Measurements from ENCODE around the gene FXYD4.

FXYD4 gene

GRCh38 chr10:43355749-43356371, 15.6 kb upstream of the FXYD4 start:
- H4K8ac ChIP-seq (ENCODE audit: low read depth, low read length) = no peak overlapping the region
- H2BK12ac ChIP-seq (ENCODE audit: low read length) = no peak overlapping the region
- no peak overlapping the region for H2AFZ ChIP-seq (ENCODE audit: low read length)
- no peak overlapping the region for H3K23ac ChIP-seq (ENCODE audit: low read depth, low read length, poor library complexity)
- H3K4ac ChIP-seq (ENCODE audit: low read length) = no peak overlapping the region
- no peak overlapping the region for H3K27ac ChIP-seq (replicated peaks; ENCODE audit: low read length)
- no peak overlapping the region for H2BK15ac ChIP-seq (ENCODE audit: low read length)
- no CpG with 5 or more reads among the region's 4 CpGs for WGBS, 2 donors (ENCODE audit: extremely low coverage in 2 of 2, insufficient read length in 2 of 2, insufficient replicate concordance in 1 of 2)
- H3K18ac ChIP-seq (ENCODE audit: low read length) = no peak overlapping the region
- H3K4me2 ChIP-seq (ENCODE audit: insufficient read depth, low read length, poor library complexity, severe bottlenecking) = no peak overlapping the region
- no peaks in the 10 kb centered on the region for H3K36me3 ChIP-seq (replicated peaks in 1 of 2; ENCODE audit: control insufficient read depth in 2 of 2, insufficient read depth in 2 of 2, low read length in 2 of 2)
- no peaks in the 10 kb centered on the region for H3K27me3 ChIP-seq (ENCODE audit: control insufficient read depth in 3 of 3, insufficient read depth in 3 of 3, low read depth in 1 of 3, low read length in 3 of 3)
- no peak overlapping the region for H2AK5ac ChIP-seq (ENCODE audit: low read depth, low read length)
- no peaks in the 10 kb centered on the region for H3K79me1 ChIP-seq (ENCODE audit: low read depth, low read length)
- H2BK5ac ChIP-seq (ENCODE audit: low read length) = no peak overlapping the region
- H3K4me1 ChIP-seq (ENCODE audit: control insufficient read depth in 2 of 2, insufficient read depth in 1 of 2, low read depth in 1 of 2, low read length in 2 of 2) = peaks cover 1 to 4% of the 10 kb centered on the region in 2 donors
- H3K4me3 ChIP-seq (ENCODE audit: low read length in 2 of 2) = no peak overlapping the region
- H3K14ac ChIP-seq (ENCODE audit: low read length) = no peak overlapping the region
- DNase-seq (ENCODE audit: low spot score) = no peak
- no peak overlapping the region for H3K9ac ChIP-seq (ENCODE audit: low read depth, low read length, poor library complexity)
- no peak overlapping the region for H2BK120ac ChIP-seq (ENCODE audit: low read depth, low read length)
- H3K9me3 ChIP-seq (replicated peaks in 1 of 2; ENCODE audit: control insufficient read depth in 2 of 2, insufficient read depth in 1 of 2, low read depth in 1 of 2, low read length in 2 of 2) = no peaks in the 10 kb centered on the region
- H4K91ac ChIP-seq (ENCODE audit: low read depth, low read length, poor library complexity) = no peak overlapping the region

GRCh38 chr10:43360086-43360485, 11.3 kb upstream of the FXYD4 start:
- H2AFZ ChIP-seq (ENCODE audit: low read length) = no peak overlapping the region
- no peak overlapping the region for H3K23ac ChIP-seq (ENCODE audit: low read depth, low read length, poor library complexity)
- H3K4me1 ChIP-seq (ENCODE audit: control insufficient read depth in 2 of 2, insufficient read depth in 1 of 2, low read depth in 1 of 2, low read length in 2 of 2) = peaks cover 0 to 11% of the 10 kb centered on the region in 2 donors

DNA sequence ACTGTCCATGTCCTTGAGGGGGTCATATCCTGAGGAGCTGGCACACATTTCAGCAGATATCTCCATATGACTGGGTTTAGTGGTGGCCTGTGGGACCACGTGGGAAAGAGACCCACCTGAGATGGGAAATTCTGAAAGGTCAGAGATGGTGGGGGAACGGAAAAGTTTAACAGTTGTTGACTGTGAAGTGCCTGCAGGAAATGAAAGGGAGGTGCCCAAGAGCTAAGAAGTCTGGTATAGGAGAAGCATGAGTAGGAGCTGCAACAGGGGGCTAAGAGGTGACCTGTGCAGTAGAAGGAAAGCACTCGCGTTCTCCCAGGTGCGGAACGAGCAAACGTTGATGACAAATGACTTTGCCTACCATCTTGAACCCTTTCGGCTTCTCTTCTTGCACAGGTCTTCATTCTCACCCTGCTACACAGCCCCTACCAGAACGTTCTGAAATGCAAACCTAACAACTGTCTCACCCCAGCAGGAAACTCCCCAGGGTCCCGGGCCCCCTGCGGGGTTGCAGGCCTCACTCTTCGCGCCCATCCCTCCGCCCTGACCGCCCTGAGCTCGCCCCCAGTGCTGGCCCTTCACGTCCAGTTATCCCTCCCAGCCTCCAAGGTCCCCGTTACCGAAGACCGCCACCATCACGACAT, 9.8 kb upstream of the FXYD4 start:
- Histone ChIP-seq H3K27ac (replicated peaks; ENCODE audit: low read length) (no peak overlapping the region), H3K4me3 (ENCODE audit: low read length in 2 of 2) (peak overlapping the region in 1 of 2 donors; percentile 86), H3K23ac (ENCODE audit: low read depth, low read length, poor library complexity) (no peak overlapping the region), H2AK5ac (ENCODE audit: low read depth, low read length) (no peak overlapping the region), H2BK5ac (ENCODE audit: low read length) (no peak overlapping the region), H4K91ac (ENCODE audit: low read depth, low read length, poor library complexity) (no peak overlapping the region), H2BK120ac (ENCODE audit: low read depth, low read length) (no peak overlapping the region), H3K4me2 (ENCODE audit: insufficient read depth, low read length, poor library complexity, severe bottlenecking) (peak overlapping the region; percentile 73), H3K9me3 (replicated peaks in 1 of 2; ENCODE audit: control insufficient read depth in 2 of 2, insufficient read depth in 1 of 2, low read depth in 1 of 2, low read length in 2 of 2) (peaks cover 0 to 5% of the 10 kb centered on the region in 2 donors), H4K8ac (ENCODE audit: low read depth, low read length) (peak overlapping the region; percentile 20), H3K9ac (ENCODE audit: low read depth, low read length, poor library complexity) (peak overlapping the region; percentile 73), H3K14ac (ENCODE audit: low read length) (no peak overlapping the region), H3K4ac (ENCODE audit: low read length) (no peak overlapping the region), H3K79me1 (ENCODE audit: low read depth, low read length) (no peaks in the 10 kb centered on the region), H3K18ac (ENCODE audit: low read length) (peak overlapping the region; percentile 92), H2AFZ (ENCODE audit: low read length) (peak overlapping the region; percentile 45), H2BK12ac (ENCODE audit: low read length) (no peak overlapping the region), H2BK15ac (ENCODE audit: low read length) (no peak overlapping the region), H3K36me3 (replicated peaks in 1 of 2; ENCODE audit: control insufficient read depth in 2 of 2, insufficient read depth in 2 of 2, low read length in 2 of 2) (no peaks in the 10 kb centered on the region), H3K4me1 (ENCODE audit: control insufficient read depth in 2 of 2, insufficient read depth in 1 of 2, low read depth in 1 of 2, low read length in 2 of 2) (peaks cover 0 to 8% of the 10 kb centered on the region in 2 donors), H3K27me3 (ENCODE audit: control insufficient read depth in 3 of 3, insufficient read depth in 3 of 3, low read depth in 1 of 3, low read length in 3 of 3) (no peaks in the 10 kb centered on the region)
- no peak for DNase-seq (ENCODE audit: low spot score)
- no CpG with 5 or more reads among the region's 21 CpGs for WGBS, 2 donors (ENCODE audit: extremely low coverage in 2 of 2, insufficient read length in 2 of 2, insufficient replicate concordance in 1 of 2)

More at GRCh38 chr10:43360086-43360485, 11.3 kb upstream of the FXYD4 start:
- Histone ChIP-seq H2AK5ac (ENCODE audit: low read depth, low read length) (peak overlapping the region; percentile 56), H3K27me3 (ENCODE audit: control insufficient read depth in 3 of 3, insufficient read depth in 3 of 3, low read depth in 1 of 3, low read length in 3 of 3) (no peaks in the 10 kb centered on the region), H2BK15ac (ENCODE audit: low read length) (no peak overlapping the region), H3K4me3 (ENCODE audit: low read length in 2 of 2) (no peak overlapping the region), H3K79me1 (ENCODE audit: low read depth, low read length) (no peaks in the 10 kb centered on the region), H3K27ac (replicated peaks; ENCODE audit: low read length) (no peak overlapping the region), H3K36me3 (replicated peaks in 1 of 2; ENCODE audit: control insufficient read depth in 2 of 2, insufficient read depth in 2 of 2, low read length in 2 of 2) (no peaks in the 10 kb centered on the region), H3K18ac (ENCODE audit: low read length) (no peak overlapping the region), H2BK120ac (ENCODE audit: low read depth, low read length) (no peak overlapping the region), H3K9ac (ENCODE audit: low read depth, low read length, poor library complexity) (no peak overlapping the region), H2BK12ac (ENCODE audit: low read length) (no peak overlapping the region), H4K91ac (ENCODE audit: low read depth, low read length, poor library complexity) (no peak overlapping the region), H3K4me2 (ENCODE audit: insufficient read depth, low read length, poor library complexity, severe bottlenecking) (no peak overlapping the region), H4K8ac (ENCODE audit: low read depth, low read length) (no peak overlapping the region), H3K4ac (ENCODE audit: low read length) (no peak overlapping the region), H3K9me3 (replicated peaks in 1 of 2; ENCODE audit: control insufficient read depth in 2 of 2, insufficient read depth in 1 of 2, low read depth in 1 of 2, low read length in 2 of 2) (peaks cover 0 to 5% of the 10 kb centered on the region in 2 donors), H2BK5ac (ENCODE audit: low read length) (no peak overlapping the region), H3K14ac (ENCODE audit: low read length) (no peak overlapping the region)
- no peak for DNase-seq (ENCODE audit: low spot score)
- WGBS, 2 donors (ENCODE audit: extremely low coverage in 2 of 2, insufficient read length in 2 of 2, insufficient replicate concordance in 1 of 2) = no CpG with 5 or more reads among the region's 6 CpGs

- Histone ChIP-seq H2BK15ac (ENCODE audit: low read length) (peak overlapping the region; percentile 13), H3K4me3 (ENCODE audit: low read length in 2 of 2) (peak overlapping the region in 1 of 2 donors; percentile 86), H3K18ac (ENCODE audit: low read length) (peak overlapping the region; percentile 92), H2BK5ac (ENCODE audit: low read length) (peak overlapping the region; percentile 82), H3K36me3 (replicated peaks in 1 of 2; ENCODE audit: control insufficient read depth in 2 of 2, insufficient read depth in 2 of 2, low read length in 2 of 2) (no peaks in the 10 kb centered on the region), H3K9ac (ENCODE audit: low read depth, low read length, poor library complexity) (peak overlapping the region; percentile 88), H3K4me1 (ENCODE audit: control insufficient read depth in 2 of 2, insufficient read depth in 1 of 2, low read depth in 1 of 2, low read length in 2 of 2) (peaks cover 0 to 8% of the 10 kb centered on the region in 2 donors), H4K8ac (ENCODE audit: low read depth, low read length) (peak overlapping the region; percentile 20), H3K4me2 (ENCODE audit: insufficient read depth, low read length, poor library complexity, severe bottlenecking) (peak overlapping the region; percentile 73), H4K91ac (ENCODE audit: low read depth, low read length, poor library complexity) (peak overlapping the region; percentile 79), H3K9me3 (replicated peaks in 1 of 2; ENCODE audit: control insufficient read depth in 2 of 2, insufficient read depth in 1 of 2, low read depth in 1 of 2, low read length in 2 of 2) (peaks cover 0 to 5% of the 10 kb centered on the region in 2 donors), H2AFZ (ENCODE audit: low read length) (peak overlapping the region; percentile 45), H3K4ac (ENCODE audit: low read length) (peak overlapping the region; percentile 2), H3K27me3 (ENCODE audit: control insufficient read depth in 3 of 3, insufficient read depth in 3 of 3, low read depth in 1 of 3, low read length in 3 of 3) (no peaks in the 10 kb centered on the region), H3K79me1 (ENCODE audit: low read depth, low read length) (no peaks in the 10 kb centered on the region), H3K14ac (ENCODE audit: low read length) (peak overlapping the region; percentile 3), H3K27ac (replicated peaks; ENCODE audit: low read length) (no peak overlapping the region), H2AK5ac (ENCODE audit: low read depth, low read length) (peak overlapping the region; percentile 9), H2BK12ac (ENCODE audit: low read length) (peak overlapping the region; percentile 73), H3K23ac (ENCODE audit: low read depth, low read length, poor library complexity) (peak overlapping the region; percentile 97), H2BK120ac (ENCODE audit: low read depth, low read length) (no peak overlapping the region)
- WGBS, 2 donors (ENCODE audit: extremely low coverage in 2 of 2, insufficient read length in 2 of 2, insufficient replicate concordance in 1 of 2) = no CpG with 5 or more reads among the region's 48 CpGs
- DNase-seq (ENCODE audit: low spot score) = peak; percentile 91
These were observed 9.1 kb upstream of the FXYD4 start for GRCh38 chr10:43362191-43362839.
